Memory B cell (primary cell): ENCODE results near the gene HERC2.
"Not testable (repeated sequence)": the region's sequence is repeated elsewhere in the genome, so short reads cannot be mapped to it uniquely, and the experiment has no call there.

Source experiments
- ATAC-seq: fragments of 150-1000 bp; cut with Tn5 transposase; 2 replicates; pipeline ENCODE4 v1.10.0; 2021; ENCODE audit warnings: low read depth, mild to moderate bottlenecking, moderate library complexity
- DNase-seq, 2 donors: peaks; one replicate each; pipeline ENCODE4 v3.0.0; 2022; ENCODE audit warnings: low spot score in 2 of 2
- H3K27ac Mint-ChIP-seq: one replicate; pipeline ENCODE4 v1.8.0; 2022; ENCODE audit warnings: mild to moderate bottlenecking, moderate library complexity, mixed read lengths
- H3K27me3 Mint-ChIP-seq: one replicate; pipeline ENCODE4 v1.8.0; 2022; ENCODE audit warnings: mixed read lengths
- H3K36me3 Mint-ChIP-seq: one replicate; pipeline ENCODE4 v1.8.0; 2022; ENCODE audit warnings: mild to moderate bottlenecking, mixed read lengths
- H3K4me1 Mint-ChIP-seq: one replicate; pipeline ENCODE4 v1.8.0; 2022; ENCODE audit warnings: mixed read lengths
- H3K4me3 Mint-ChIP-seq: one replicate; pipeline ENCODE4 v1.8.0; 2022; ENCODE audit warnings: mild to moderate bottlenecking, moderate library complexity, mixed read lengths
- H3K9me3 Mint-ChIP-seq: one replicate; pipeline ENCODE4 v1.8.0; 2022; ENCODE audit warnings: mixed read lengths

Gene HERC2

GRCh38 chr15:28227303-28227702 lies 94.7 kb downstream of the HERC2 start:
- H3K9me3 Mint-ChIP-seq, H3K27me3 Mint-ChIP-seq, DNase-seq, H3K27ac Mint-ChIP-seq, ATAC-seq, H3K4me3 Mint-ChIP-seq, H3K4me1 Mint-ChIP-seq: not testable (repeated sequence)
- H3K36me3 Mint-ChIP-seq = peaks cover 27% of the 10 kb centered on the region

- H3K4me1 Mint-ChIP-seq, H3K9me3 Mint-ChIP-seq, H3K27ac Mint-ChIP-seq, H3K4me3 Mint-ChIP-seq, DNase-seq, H3K27me3 Mint-ChIP-seq, ATAC-seq: not testable (repeated sequence)
- H3K36me3 Mint-ChIP-seq = peaks cover 26% of the 10 kb centered on the region
Observed at GRCh38 chr15:28222612-28223011, 99.4 kb downstream of the HERC2 start.

- not testable (repeated sequence) for H3K27me3 Mint-ChIP-seq, ATAC-seq, H3K9me3 Mint-ChIP-seq, DNase-seq, H3K4me1 Mint-ChIP-seq, H3K4me3 Mint-ChIP-seq, H3K27ac Mint-ChIP-seq
- peaks cover 26% of the 10 kb centered on the region for H3K36me3 Mint-ChIP-seq
Observed at GRCh38 chr15:28221696-28222095, 100.3 kb downstream of the HERC2 start.

GRCh38 chr15:28219116-28219515 lies 102.9 kb downstream of the HERC2 start:
- Mint-ChIP-seq H3K27ac (no peak overlapping the region), H3K36me3 (peaks cover 16% of the 10 kb centered on the region), H3K27me3 (no peaks in the 10 kb centered on the region), H3K9me3 (no peaks in the 10 kb centered on the region), H3K4me1 (no peaks in the 10 kb centered on the region), H3K4me3 (no peak overlapping the region)
- ATAC-seq (no peak), DNase-seq (no peak)

- not testable (repeated sequence) for H3K27ac Mint-ChIP-seq, ATAC-seq, H3K4me1 Mint-ChIP-seq, DNase-seq, H3K9me3 Mint-ChIP-seq, H3K4me3 Mint-ChIP-seq, H3K27me3 Mint-ChIP-seq
- peaks cover 16% of the 10 kb centered on the region for H3K36me3 Mint-ChIP-seq
Observed at GRCh38 chr15:28216946-28217546, 104.9 kb downstream of the HERC2 start.

- H3K4me1 Mint-ChIP-seq, H3K4me3 Mint-ChIP-seq: not testable (repeated sequence)
Observed at GRCh38 chr15:28215521-28215920, 106.5 kb downstream of the HERC2 start.

GRCh38 chr15:28214006-28214790 lies 107.8 kb downstream of the HERC2 start:
- not testable (repeated sequence) for H3K9me3 Mint-ChIP-seq, H3K27ac Mint-ChIP-seq, DNase-seq, H3K4me3 Mint-ChIP-seq, ATAC-seq, H3K27me3 Mint-ChIP-seq, H3K4me1 Mint-ChIP-seq
- H3K36me3 Mint-ChIP-seq = peaks cover 15% of the 10 kb centered on the region

More at GRCh38 chr15:28215521-28215920, 106.5 kb downstream of the HERC2 start:
- ATAC-seq, H3K9me3 Mint-ChIP-seq, H3K27ac Mint-ChIP-seq, H3K27me3 Mint-ChIP-seq, DNase-seq: not testable (repeated sequence)
- H3K36me3 Mint-ChIP-seq = peaks cover 21% of the 10 kb centered on the region

- ATAC-seq, H3K4me3 Mint-ChIP-seq, H3K27me3 Mint-ChIP-seq, DNase-seq, H3K27ac Mint-ChIP-seq, H3K9me3 Mint-ChIP-seq, H3K4me1 Mint-ChIP-seq: not testable (repeated sequence)
- H3K36me3 Mint-ChIP-seq = peaks cover 15% of the 10 kb centered on the region
Observed at GRCh38 chr15:28213393-28213792, 108.6 kb downstream of the HERC2 start.

- no peak for DNase-seq
- no peaks in the 10 kb centered on the region for H3K27me3 Mint-ChIP-seq
- H3K27ac Mint-ChIP-seq = no peak overlapping the region
- no peaks in the 10 kb centered on the region for H3K9me3 Mint-ChIP-seq
- ATAC-seq = no peak
- no peaks in the 10 kb centered on the region for H3K4me1 Mint-ChIP-seq
- H3K4me3 Mint-ChIP-seq = no peak overlapping the region
- peaks cover 23% of the 10 kb centered on the region for H3K36me3 Mint-ChIP-seq
Observed at GRCh38 chr15:28208583-28208982, 113.4 kb downstream of the HERC2 start.

GRCh38 chr15:28205640-28206039 lies 116.3 kb downstream of the HERC2 start:
- H3K27ac Mint-ChIP-seq, ATAC-seq: not testable (repeated sequence)

GRCh38 chr15:28203055-28203828 lies 118.7 kb downstream of the HERC2 start:
- H3K9me3 Mint-ChIP-seq, H3K27ac Mint-ChIP-seq, ATAC-seq, H3K4me3 Mint-ChIP-seq, H3K27me3 Mint-ChIP-seq, H3K4me1 Mint-ChIP-seq, DNase-seq: not testable (repeated sequence)
- H3K36me3 Mint-ChIP-seq = peaks cover 28% of the 10 kb centered on the region

More at GRCh38 chr15:28205640-28206039, 116.3 kb downstream of the HERC2 start:
- not testable (repeated sequence) for H3K4me3 Mint-ChIP-seq, H3K9me3 Mint-ChIP-seq, DNase-seq, H3K27me3 Mint-ChIP-seq, H3K4me1 Mint-ChIP-seq
- peaks cover 21% of the 10 kb centered on the region for H3K36me3 Mint-ChIP-seq

- not testable (repeated sequence) for ATAC-seq, H3K27ac Mint-ChIP-seq, H3K27me3 Mint-ChIP-seq
Observed at GRCh38 chr15:28202124-28202523, 119.9 kb downstream of the HERC2 start.

GRCh38 chr15:28198215-28198614 lies 123.8 kb downstream of the HERC2 start:
- H3K36me3 Mint-ChIP-seq = peaks cover 34% of the 10 kb centered on the region
- not testable (repeated sequence) for H3K4me1 Mint-ChIP-seq, H3K9me3 Mint-ChIP-seq, ATAC-seq, H3K4me3 Mint-ChIP-seq, H3K27me3 Mint-ChIP-seq, H3K27ac Mint-ChIP-seq, DNase-seq

More at GRCh38 chr15:28202124-28202523, 119.9 kb downstream of the HERC2 start:
- H3K4me3 Mint-ChIP-seq, H3K9me3 Mint-ChIP-seq, H3K4me1 Mint-ChIP-seq, DNase-seq: not testable (repeated sequence)
- peaks cover 29% of the 10 kb centered on the region for H3K36me3 Mint-ChIP-seq

- H3K27me3 Mint-ChIP-seq, H3K4me3 Mint-ChIP-seq, ATAC-seq, H3K4me1 Mint-ChIP-seq, H3K27ac Mint-ChIP-seq, H3K9me3 Mint-ChIP-seq, DNase-seq: not testable (repeated sequence)
- peaks cover 34% of the 10 kb centered on the region for H3K36me3 Mint-ChIP-seq
Observed at GRCh38 chr15:28197694-28198093, 124.3 kb downstream of the HERC2 start.
